Stomach (tissue), 4 donors: ENCODE data around the gene NLK.

Experiments
- POLR2A ChIP-seq, 4 donors: fragments of 450-650 bp; IDR thresholded peaks; one replicate each; pipeline ENCODE4 v1.6.1; 2016; ENCODE audit warnings: antibody characterized with exemption in 4 of 4, control low read depth in 2 of 4, mild to moderate bottlenecking in 1 of 4, moderate library complexity in 1 of 4
- POLR2AphosphoS5 ChIP-seq, 3 donors: sonication (generic); formaldehyde crosslinking; IDR thresholded peaks; one replicate each; pipeline ENCODE4 v1.6.1; 2016; ENCODE audit warnings: antibody characterized with exemption in 3 of 3
- TF ChIP-seq, protein P1 (sequence below), 7 experiments: fragments of 450-650 bp in 4 of 7; fragments of 200-600 bp in 3 of 7; sonication (generic) in 3 of 7; IDR thresholded peaks; one replicate each; pipeline ENCODE4 v1.5.1; 2016 to 2019; ENCODE audit warnings: antibody characterized with exemption in 7 of 7, control low read depth in 2 of 7, mild to moderate bottlenecking in 1 of 7

GRCh38 chr17:28042657-28042720 lies at the start of gene NLK:
- TF ChIP-seq POLR2AphosphoS5 (IDR thresholded peaks at IDR 0.05) (no peak), POLR2A (IDR thresholded peaks at IDR 0.05) (no peak)
- TF ChIP-seq, protein P1, sequence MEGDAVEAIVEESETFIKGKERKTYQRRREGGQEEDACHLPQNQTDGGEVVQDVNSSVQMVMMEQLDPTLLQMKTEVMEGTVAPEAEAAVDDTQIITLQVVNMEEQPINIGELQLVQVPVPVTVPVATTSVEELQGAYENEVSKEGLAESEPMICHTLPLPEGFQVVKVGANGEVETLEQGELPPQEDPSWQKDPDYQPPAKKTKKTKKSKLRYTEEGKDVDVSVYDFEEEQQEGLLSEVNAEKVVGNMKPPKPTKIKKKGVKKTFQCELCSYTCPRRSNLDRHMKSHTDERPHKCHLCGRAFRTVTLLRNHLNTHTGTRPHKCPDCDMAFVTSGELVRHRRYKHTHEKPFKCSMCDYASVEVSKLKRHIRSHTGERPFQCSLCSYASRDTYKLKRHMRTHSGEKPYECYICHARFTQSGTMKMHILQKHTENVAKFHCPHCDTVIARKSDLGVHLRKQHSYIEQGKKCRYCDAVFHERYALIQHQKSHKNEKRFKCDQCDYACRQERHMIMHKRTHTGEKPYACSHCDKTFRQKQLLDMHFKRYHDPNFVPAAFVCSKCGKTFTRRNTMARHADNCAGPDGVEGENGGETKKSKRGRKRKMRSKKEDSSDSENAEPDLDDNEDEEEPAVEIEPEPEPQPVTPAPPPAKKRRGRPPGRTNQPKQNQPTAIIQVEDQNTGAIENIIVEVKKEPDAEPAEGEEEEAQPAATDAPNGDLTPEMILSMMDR (IDR thresholded peaks at IDR 0.05) = no peak
